Measurements from ENCODE around the gene FURIN.
"Not testable (repeated sequence)": the region's sequence is repeated elsewhere in the genome, so short reads cannot be mapped to it uniquely, and the experiment has no call there.

FURIN gene

DNA sequence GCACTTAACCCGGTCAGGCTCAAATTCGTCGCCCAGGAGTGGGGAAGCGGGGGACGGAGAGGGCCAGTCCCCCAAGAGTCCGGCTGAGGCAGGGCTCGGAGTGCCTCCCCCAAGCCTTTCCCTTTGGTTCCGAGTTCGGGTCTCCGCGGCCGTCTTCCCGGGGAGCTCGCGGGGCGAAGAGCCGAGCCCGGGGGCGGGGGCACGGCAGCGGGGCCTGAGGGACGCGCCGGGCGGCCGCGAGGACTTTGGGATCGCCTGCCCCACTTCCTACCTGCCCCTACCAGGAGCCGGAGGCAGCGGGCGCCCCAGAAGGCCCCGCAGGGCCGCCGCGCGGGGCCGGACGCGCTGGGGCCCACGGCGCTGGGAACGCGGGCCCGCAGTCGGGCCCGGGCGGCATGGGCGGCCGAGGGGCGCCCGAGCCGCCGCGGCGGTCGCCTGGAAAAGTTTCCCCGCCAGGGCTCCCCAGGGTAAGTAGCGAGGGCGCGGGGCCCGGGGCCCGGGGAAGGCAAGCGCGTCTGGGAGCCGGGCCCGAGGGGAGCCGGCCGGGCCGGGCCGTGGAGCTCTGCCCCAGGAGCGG is 2.8 kb downstream of the FURIN start:
- no peak for DNase-seq

DNA sequence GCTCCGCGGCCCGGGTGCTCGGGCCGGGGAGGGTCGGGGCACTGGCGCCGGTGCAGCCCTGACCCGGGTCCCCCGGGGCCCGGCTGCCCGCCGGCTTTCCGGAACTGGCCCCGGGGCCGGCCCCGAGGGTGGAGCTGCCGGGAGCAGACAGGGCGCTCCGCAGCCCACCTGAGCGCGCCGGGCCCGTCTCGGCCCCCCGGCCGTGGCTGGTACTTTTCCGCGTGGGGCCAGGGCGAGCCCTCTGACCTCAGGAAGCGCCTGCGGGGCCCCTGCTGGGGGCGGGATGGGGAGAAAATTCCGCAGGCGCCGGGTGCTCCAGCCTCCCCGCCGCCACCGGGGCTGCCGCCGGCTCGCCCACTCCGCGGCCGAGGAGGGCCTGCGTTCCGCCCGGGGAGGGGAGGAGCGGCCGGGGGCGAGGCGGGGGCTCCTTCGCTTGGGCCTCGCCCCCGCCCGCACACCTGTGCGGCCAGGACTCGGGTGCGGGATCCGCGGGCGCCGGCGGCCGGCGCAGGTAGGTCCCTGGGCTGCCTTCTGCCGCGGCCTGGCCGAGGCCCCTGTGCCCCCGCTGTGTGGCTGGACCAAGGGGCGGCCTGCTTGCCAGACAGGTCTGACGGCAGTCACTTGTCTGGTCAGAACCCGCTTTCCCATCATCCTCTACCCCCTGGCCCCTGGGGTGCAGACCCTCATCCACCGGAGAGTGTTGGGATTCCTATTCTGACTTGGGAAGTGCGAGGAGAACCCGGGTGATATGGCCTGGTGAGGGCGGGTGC is 3.5 kb downstream of the FURIN start:
- DNase-seq, result no peak

GRCh38 chr15:90872486-90873184 is 4.2 kb downstream of the FURIN start:
- DNase-seq, result no peak

DNA sequence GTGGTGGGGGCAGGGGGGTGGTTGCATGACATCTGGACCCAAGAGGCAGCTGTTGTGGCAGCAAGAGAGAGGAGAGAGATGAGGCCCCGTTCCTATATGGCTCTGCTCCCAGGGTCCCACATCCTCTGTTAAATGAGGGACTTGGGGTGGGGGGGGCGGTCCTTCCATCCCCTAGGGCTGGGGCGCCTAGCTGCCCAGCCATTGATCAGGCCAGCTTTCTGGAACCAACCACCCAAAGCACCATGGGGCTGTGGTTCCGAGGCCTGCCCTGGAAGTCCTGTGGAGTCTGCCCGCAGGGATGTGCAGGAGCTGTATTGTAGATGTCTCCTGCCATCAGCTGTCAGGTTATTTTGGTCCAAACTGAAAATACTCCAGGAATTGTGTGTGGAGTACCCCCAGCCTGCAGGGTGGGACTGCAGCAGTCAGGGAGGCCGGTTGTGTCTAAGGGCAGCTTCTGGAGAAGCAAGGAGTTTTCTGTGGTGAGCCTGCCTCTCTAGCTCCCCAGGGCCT is 5.2 kb downstream of the FURIN start:
- DNase-seq, result no peak

DNA sequence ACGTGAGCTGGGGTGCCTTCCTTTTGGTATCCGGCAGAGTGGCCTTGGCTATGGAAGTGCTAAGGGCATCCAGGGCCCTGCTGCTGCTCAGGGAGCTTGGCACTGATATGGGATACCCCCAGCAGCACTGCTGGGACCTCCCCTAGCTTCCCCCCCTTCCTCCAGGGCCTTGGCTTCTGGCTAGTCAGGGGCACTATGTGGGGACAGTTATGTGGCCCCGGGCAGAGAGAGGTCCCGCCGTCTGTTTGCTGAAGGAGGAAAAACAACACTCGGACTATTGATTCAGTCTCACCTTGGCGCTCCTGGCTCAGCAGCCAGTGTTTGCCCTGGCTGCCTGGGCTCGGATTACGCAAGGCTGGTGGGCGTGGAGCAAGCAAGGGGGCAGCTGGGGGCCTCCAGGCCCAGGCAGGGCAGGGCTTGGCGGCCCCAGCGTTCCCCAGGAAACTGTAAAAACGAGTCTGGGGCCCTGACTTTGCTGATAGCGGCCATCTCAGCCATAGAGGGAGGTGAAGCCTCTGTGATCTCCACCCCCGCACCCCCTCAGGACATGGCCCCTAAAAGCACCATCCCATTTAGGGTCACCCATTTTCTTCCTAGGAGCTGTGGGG is 5.7 kb downstream of the FURIN start:
- no peak for DNase-seq

DNA sequence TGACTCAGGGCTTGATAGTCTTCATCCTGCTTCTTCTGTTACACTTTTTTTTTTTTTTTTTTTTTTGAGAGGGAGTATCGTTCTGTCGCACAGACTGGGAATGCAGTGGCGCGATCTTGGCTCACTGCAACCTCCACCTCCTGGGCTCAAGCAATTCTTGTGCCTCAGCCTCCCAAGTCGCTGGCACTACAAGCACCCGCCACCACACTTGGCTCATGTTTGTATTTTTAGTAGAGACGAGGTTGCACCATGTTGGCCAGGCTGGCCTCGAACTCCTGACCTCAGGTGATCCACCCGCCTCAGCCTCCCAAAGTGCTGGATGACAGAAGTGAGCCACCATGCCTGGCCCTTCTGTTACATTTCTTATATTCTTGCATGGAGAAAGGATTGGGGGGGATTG is 6.6 kb downstream of the FURIN start:
- not testable (repeated sequence) for DNase-seq

DNA sequence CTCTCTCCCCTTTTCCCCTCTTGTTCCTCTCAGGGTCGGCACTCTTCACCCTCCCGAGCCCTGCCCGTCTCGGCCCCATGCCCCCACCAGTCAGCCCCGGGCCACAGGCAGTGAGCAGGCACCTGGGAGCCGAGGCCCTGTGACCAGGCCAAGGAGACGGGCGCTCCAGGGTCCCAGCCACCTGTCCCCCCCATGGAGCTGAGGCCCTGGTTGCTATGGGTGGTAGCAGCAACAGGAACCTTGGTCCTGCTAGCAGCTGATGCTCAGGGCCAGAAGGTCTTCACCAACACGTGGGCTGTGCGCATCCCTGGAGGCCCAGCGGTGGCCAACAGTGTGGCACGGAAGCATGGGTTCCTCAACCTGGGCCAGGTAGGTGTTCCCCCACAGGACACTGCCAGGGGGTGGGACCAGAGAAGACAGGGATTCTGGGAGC is 7.2 kb downstream of the FURIN start:
- no peak for DNase-seq

DNA sequence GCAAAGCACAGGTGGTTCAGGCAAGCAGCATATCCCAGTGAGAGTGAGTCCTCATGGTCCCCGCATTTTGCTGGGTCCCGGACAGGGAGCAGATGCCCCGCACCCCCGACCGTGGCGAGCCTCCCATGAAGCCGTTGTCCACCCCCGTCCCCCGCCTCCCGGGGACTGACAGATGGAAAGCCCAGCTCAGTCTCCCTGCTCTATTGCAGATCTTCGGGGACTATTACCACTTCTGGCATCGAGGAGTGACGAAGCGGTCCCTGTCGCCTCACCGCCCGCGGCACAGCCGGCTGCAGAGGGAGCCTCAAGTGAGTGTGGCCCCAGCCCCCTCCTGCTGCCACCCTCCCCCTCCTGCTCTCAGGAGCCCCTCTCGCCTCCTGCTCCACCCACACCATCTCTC is 7.7 kb downstream of the FURIN start:
- DNase-seq, result no peak

DNA sequence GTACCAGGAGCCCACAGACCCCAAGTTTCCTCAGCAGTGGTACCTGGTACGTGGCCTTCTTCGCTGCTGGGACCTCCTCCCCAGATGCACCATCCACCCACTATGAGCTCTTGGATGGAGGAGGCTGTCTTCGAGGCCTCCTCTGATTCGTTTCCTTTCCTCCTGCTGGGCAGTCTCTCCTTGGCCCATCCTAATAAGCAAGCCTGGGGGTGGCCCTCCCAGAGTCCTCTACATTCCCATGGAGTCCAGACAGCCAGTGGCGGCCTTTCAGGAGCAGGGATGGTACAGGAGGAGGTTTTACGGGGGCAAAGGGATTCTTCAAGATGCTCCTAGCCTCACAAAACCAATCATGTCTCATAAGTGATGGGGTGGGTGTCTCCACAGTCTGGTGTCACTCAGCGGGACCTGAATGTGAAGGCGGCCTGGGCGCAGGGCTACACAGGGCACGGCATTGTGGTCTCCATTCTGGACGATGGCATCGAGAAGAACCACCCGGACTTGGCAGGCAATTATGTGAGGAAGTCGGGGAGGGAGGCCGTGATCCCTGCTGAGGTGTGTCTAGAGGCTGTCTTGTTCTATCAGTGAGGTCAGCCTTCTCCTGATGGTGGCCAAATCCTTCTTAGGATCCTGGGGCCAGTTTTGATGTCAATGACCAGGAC is 8.3 kb downstream of the FURIN start:
- no peak for DNase-seq

GRCh38 chr15:90877315-90877714 is 8.9 kb downstream of the FURIN start:
- no peak for DNase-seq

GRCh38 chr15:90877996-90878395 is 9.6 kb downstream of the FURIN start:
- no peak for DNase-seq

GRCh38 chr15:90878660-90879059 is 10.3 kb downstream of the FURIN start:
- no peak for DNase-seq

- DNase-seq, result no peak
Measured at GRCh38 chr15:90879730-90880366, 11.5 kb downstream of the FURIN start.

GRCh38 chr15:90880381-90881145 is 12.2 kb downstream of the FURIN start:
- DNase-seq, result no peak

GRCh38 chr15:90881181-90881977 is 13.0 kb downstream of the FURIN start:
- no peak for DNase-seq

- DNase-seq, result no peak
Measured at GRCh38 chr15:90881978-90882721, 13.8 kb downstream of the FURIN start.

- no peak for DNase-seq
Measured at GRCh38 chr15:90882781-90883525, 14.6 kb downstream of the FURIN start.

- DNase-seq, result no peak
Measured at GRCh38 chr15:90883526-90883975, 15.2 kb downstream of the FURIN start.
